Activated T-helper 1 cell treated with anti-CD3 and anti-CD28 coated beads, Interleukin-12 subunit alpha, Interleukin-12 subunit beta, Interleukin-2, Interleukin-4 antibody, amounts not matched to agents 30 ng/mL and 10 ng/mL and 1 ng/mL, durations not matched to agents 14 hours and 24 hours and 36 hours (primary cell): ENCODE data around the gene ELK3. TPM values are rescaled to one million over a fixed set of nuclear protein-coding genes. Genes with fewer than 3 reads are reported as not detected.

Experiments
- DNase-seq: peaks from one replicate; pipeline ENCODE4 v3.0.0; 2021; ENCODE audit warnings: low spot score
- H3K27ac Mint-ChIP-seq: one replicate; pipeline ENCODE4 v1.8.0; 2021; ENCODE audit warnings: mild to moderate bottlenecking, mixed read lengths
- H3K27me3 Mint-ChIP-seq: one replicate; pipeline ENCODE4 v1.8.0; 2022; ENCODE audit warnings: mild to moderate bottlenecking, moderate library complexity, mixed read lengths; ENCODE audit not compliant: insufficient read depth
- H3K36me3 Mint-ChIP-seq: one replicate; pipeline ENCODE4 v1.8.0; 2021; ENCODE audit warnings: low read depth, mixed read lengths
- H3K4me1 Mint-ChIP-seq: one replicate; pipeline ENCODE4 v1.8.0; 2021; ENCODE audit warnings: low read depth, mixed read lengths
- H3K4me3 Mint-ChIP-seq: one replicate; pipeline ENCODE4 v1.8.0; 2021; ENCODE audit warnings: mild to moderate bottlenecking, moderate library complexity, mixed read lengths
- H3K9me3 Mint-ChIP-seq: one replicate; pipeline ENCODE4 v1.8.0; 2021; ENCODE audit warnings: mixed read lengths
- intact Hi-C: fragments of 100-400 bp; cut with micrococcal nuclease; formaldehyde crosslinking; loops from one replicate; pipeline ENCODE4 v1.15.1; 2024
- total RNA-seq: library from RNA; stranded (reverse); gene quantifications from 2 replicates; pipeline ENCODE4 v1.2.3, GENCODE V29; 2022

Gene ELK3
- total RNA-seq, 1 donor from 2014 or later, result 40.8 TPM

GRCh38 chr12:96223411-96224218, 29.4 kb downstream of the ELK3 start:
- intact Hi-C loops, result no loop called here
- no peaks in the 10 kb centered on the region for H3K27me3 Mint-ChIP-seq
- peaks cover 55% of the 10 kb centered on the region for H3K36me3 Mint-ChIP-seq
- no peak overlapping the region for H3K27ac Mint-ChIP-seq
- peaks cover 7% of the 10 kb centered on the region for H3K9me3 Mint-ChIP-seq
- peaks cover 42% of the 10 kb centered on the region for H3K4me1 Mint-ChIP-seq
- H3K4me3 Mint-ChIP-seq, result no peak overlapping the region
- DNase-seq, result no peak

GRCh38 chr12:96224219-96224615, 30.0 kb downstream of the ELK3 start:
- H3K27me3 Mint-ChIP-seq, result no peaks in the 10 kb centered on the region
- peaks cover 39% of the 10 kb centered on the region for H3K4me1 Mint-ChIP-seq
- intact Hi-C loops, result no loop called here
- peaks cover 54% of the 10 kb centered on the region for H3K36me3 Mint-ChIP-seq
- DNase-seq, result no peak
- no peak overlapping the region for H3K4me3 Mint-ChIP-seq
- no peak overlapping the region for H3K27ac Mint-ChIP-seq
- H3K9me3 Mint-ChIP-seq, result peaks cover 7% of the 10 kb centered on the region

- Mint-ChIP-seq H3K4me1 (peaks cover 33% of the 10 kb centered on the region), H3K27me3 (no peaks in the 10 kb centered on the region), H3K27ac (peak overlapping the region; percentile 43), H3K9me3 (peaks cover 7% of the 10 kb centered on the region), H3K4me3 (no peak overlapping the region), H3K36me3 (peaks cover 54% of the 10 kb centered on the region)
- DNase-seq, result no peak
- intact Hi-C loops, result no loop called here
Measured at GRCh38 chr12:96225044-96225855, 31.1 kb downstream of the ELK3 start.

GRCh38 chr12:96225994-96226399, 31.8 kb downstream of the ELK3 start:
- Mint-ChIP-seq H3K4me3 (no peak overlapping the region), H3K36me3 (peaks cover 54% of the 10 kb centered on the region), H3K27me3 (no peaks in the 10 kb centered on the region), H3K27ac (peak overlapping the region; percentile 43), H3K4me1 (peaks cover 33% of the 10 kb centered on the region), H3K9me3 (peaks cover 7% of the 10 kb centered on the region)
- intact Hi-C loops, result no loop called here
- DNase-seq, result no peak

- Mint-ChIP-seq H3K27ac (peak overlapping the region; percentile 1), H3K9me3 (peaks cover 7% of the 10 kb centered on the region), H3K27me3 (no peaks in the 10 kb centered on the region), H3K4me1 (peaks cover 33% of the 10 kb centered on the region), H3K4me3 (no peak overlapping the region), H3K36me3 (peaks cover 51% of the 10 kb centered on the region)
- intact Hi-C loops, result no loop called here
- DNase-seq, result no peak
Measured at GRCh38 chr12:96226401-96226800, 32.2 kb downstream of the ELK3 start.

- no peak for DNase-seq
- intact Hi-C loops, result no loop called here
- H3K9me3 Mint-ChIP-seq, result peaks cover 7% of the 10 kb centered on the region
- H3K4me3 Mint-ChIP-seq, result no peak overlapping the region
- H3K27me3 Mint-ChIP-seq, result no peaks in the 10 kb centered on the region
- peaks cover 33% of the 10 kb centered on the region for H3K4me1 Mint-ChIP-seq
- peak overlapping the region; percentile 20 for H3K27ac Mint-ChIP-seq
- H3K36me3 Mint-ChIP-seq, result peaks cover 50% of the 10 kb centered on the region
Measured at GRCh38 chr12:96226801-96227348, 32.7 kb downstream of the ELK3 start.

- intact Hi-C loops, result no loop called here
- Mint-ChIP-seq H3K4me3 (no peak overlapping the region), H3K27me3 (no peaks in the 10 kb centered on the region), H3K9me3 (peaks cover 3% of the 10 kb centered on the region), H3K36me3 (peaks cover 48% of the 10 kb centered on the region), H3K4me1 (peaks cover 33% of the 10 kb centered on the region), H3K27ac (no peak overlapping the region)
- DNase-seq, result no peak
Measured at GRCh38 chr12:96227365-96228106, 33.4 kb downstream of the ELK3 start.

- Mint-ChIP-seq H3K36me3 (peaks cover 39% of the 10 kb centered on the region), H3K4me1 (peaks cover 29% of the 10 kb centered on the region), H3K27ac (no peak overlapping the region), H3K9me3 (no peaks in the 10 kb centered on the region), H3K27me3 (no peaks in the 10 kb centered on the region), H3K4me3 (no peak overlapping the region)
- intact Hi-C loops, result no loop called here
- DNase-seq, result no peak
Measured at GRCh38 chr12:96228566-96229248, 34.5 kb downstream of the ELK3 start.

GRCh38 chr12:96230646-96231045, 36.5 kb downstream of the ELK3 start:
- DNase-seq, result no peak
- peaks cover 35% of the 10 kb centered on the region for H3K36me3 Mint-ChIP-seq
- H3K4me1 Mint-ChIP-seq, result peaks cover 24% of the 10 kb centered on the region
- H3K9me3 Mint-ChIP-seq, result no peaks in the 10 kb centered on the region
- H3K27me3 Mint-ChIP-seq, result no peaks in the 10 kb centered on the region
- no peak overlapping the region for H3K27ac Mint-ChIP-seq
- intact Hi-C loops, result no loop called here
- no peak overlapping the region for H3K4me3 Mint-ChIP-seq

- Mint-ChIP-seq H3K4me1 (peaks cover 32% of the 10 kb centered on the region), H3K36me3 (peaks cover 33% of the 10 kb centered on the region), H3K9me3 (no peaks in the 10 kb centered on the region)
Measured at GRCh38 chr12:96233168-96233567, 39.0 kb downstream of the ELK3 start.

GRCh38 chr12:96233939-96234461, 39.8 kb downstream of the ELK3 start:
- H3K36me3 Mint-ChIP-seq, result peaks cover 30% of the 10 kb centered on the region
- H3K4me1 Mint-ChIP-seq, result peaks cover 41% of the 10 kb centered on the region
- intact Hi-C loops, result no loop called here
- no peaks in the 10 kb centered on the region for H3K27me3 Mint-ChIP-seq
- no peak overlapping the region for H3K4me3 Mint-ChIP-seq
- H3K9me3 Mint-ChIP-seq, result no peaks in the 10 kb centered on the region
- DNase-seq, result no peak
- no peak overlapping the region for H3K27ac Mint-ChIP-seq

More at GRCh38 chr12:96233168-96233567, 39.0 kb downstream of the ELK3 start:
- DNase-seq, result no peak
- Mint-ChIP-seq H3K27me3 (no peaks in the 10 kb centered on the region), H3K27ac (no peak overlapping the region), H3K4me3 (no peak overlapping the region)
- intact Hi-C loops, result no loop called here
